Activated naive CD4-positive, alpha-beta T cell treated with anti-CD3 and anti-CD28 coated beads for 36 hours (primary cell): Measurements from ENCODE around the gene PLBD2. TPM values are rescaled to one million over a fixed set of nuclear protein-coding genes. Genes with fewer than 3 reads are reported as not detected.

ENCODE experiments used
- CTCF ChIA-PET: fragments of 350-600 bp; sonication (Branson Sonifier 250); formaldehyde crosslinking; loops from one replicate; lab custom pipeline; 2021; ENCODE audit warnings: antibody characterized with exemption; lab: Charles Lee
- DNase-seq: peaks from one replicate; pipeline ENCODE4 v3.0.0-alpha.2; 2020
- H3K27ac Mint-ChIP-seq: one replicate; pipeline ENCODE4 v1.8.0; 2021; ENCODE audit warnings: mild to moderate bottlenecking, mixed read lengths
- H3K27me3 Mint-ChIP-seq: one replicate; pipeline ENCODE4 v1.8.0; 2021; ENCODE audit warnings: low read depth, mixed read lengths
- H3K36me3 Mint-ChIP-seq: one replicate; pipeline ENCODE4 v1.8.0; 2021; ENCODE audit warnings: low read depth, mixed read lengths
- H3K4me1 Mint-ChIP-seq: one replicate; pipeline ENCODE4 v1.8.0; 2021; ENCODE audit warnings: low read depth, mixed read lengths
- H3K4me3 Mint-ChIP-seq: one replicate; pipeline ENCODE4 v1.8.0; 2021; ENCODE audit warnings: mild to moderate bottlenecking, moderate library complexity, mixed read lengths
- H3K9me3 Mint-ChIP-seq: one replicate; pipeline ENCODE4 v1.8.0; 2021; ENCODE audit warnings: mixed read lengths
- intact Hi-C: fragments of 100-400 bp; cut with micrococcal nuclease; formaldehyde crosslinking; loops from one replicate; pipeline ENCODE4 v1.15.1; 2023
- total RNA-seq, 2 experiments: library from RNA; stranded (reverse); gene quantifications; one replicate each; pipeline ENCODE4 v1.2.3, GENCODE V29; 2021

PLBD2 gene
- total RNA-seq, 2 experiments from 2014 or later: 13.9 to 14.1 TPM

DNA sequence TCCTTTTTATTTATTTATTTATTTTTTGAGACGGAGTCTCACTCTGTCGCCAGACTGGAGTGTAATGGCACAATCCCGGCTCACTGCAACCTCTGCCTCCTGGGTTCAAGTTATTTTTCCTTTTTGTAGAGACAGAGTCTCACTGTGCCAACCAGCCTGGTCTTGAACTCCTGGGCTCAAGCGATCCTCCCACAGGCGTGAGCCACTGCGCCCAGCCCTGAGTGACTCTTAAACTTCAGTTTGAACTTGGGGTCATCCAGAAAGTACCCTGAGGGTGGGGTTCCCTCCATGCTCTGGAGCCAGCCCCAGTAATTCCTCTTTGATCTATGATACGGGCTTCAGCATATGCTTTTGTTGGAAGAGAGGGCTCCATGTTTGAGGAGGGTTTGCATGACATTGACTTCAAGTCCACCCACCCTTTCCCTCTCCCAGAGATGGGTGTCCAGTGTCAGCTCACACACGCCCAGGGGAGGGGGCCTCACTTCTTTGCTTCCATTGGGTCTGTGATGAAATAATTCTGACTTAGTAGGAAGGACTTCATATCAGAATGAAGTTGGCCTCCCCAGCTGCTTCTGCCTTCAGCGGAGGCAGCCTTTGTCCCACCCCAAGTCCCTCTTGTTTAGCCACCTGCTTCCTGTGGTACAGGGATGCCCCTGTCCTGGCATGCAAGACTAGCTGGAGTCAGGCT is 33.4 kb downstream of the PLBD2 start:
- Mint-ChIP-seq H3K4me1 (no peaks in the 10 kb centered on the region), H3K36me3 (peaks cover 5% of the 10 kb centered on the region), H3K27me3 (no peaks in the 10 kb centered on the region), H3K4me3 (no peak overlapping the region), H3K27ac (no peak overlapping the region), H3K9me3 (no peaks in the 10 kb centered on the region)
- intact Hi-C loops: no loop called here
- DNase-seq: no peak
- CTCF ChIA-PET: interaction anchor here (0.6 kb wide), 1 partner anchor 55 kb away, joined by 3 read pairs; no protein-coding TSS in a partner anchor

DNA sequence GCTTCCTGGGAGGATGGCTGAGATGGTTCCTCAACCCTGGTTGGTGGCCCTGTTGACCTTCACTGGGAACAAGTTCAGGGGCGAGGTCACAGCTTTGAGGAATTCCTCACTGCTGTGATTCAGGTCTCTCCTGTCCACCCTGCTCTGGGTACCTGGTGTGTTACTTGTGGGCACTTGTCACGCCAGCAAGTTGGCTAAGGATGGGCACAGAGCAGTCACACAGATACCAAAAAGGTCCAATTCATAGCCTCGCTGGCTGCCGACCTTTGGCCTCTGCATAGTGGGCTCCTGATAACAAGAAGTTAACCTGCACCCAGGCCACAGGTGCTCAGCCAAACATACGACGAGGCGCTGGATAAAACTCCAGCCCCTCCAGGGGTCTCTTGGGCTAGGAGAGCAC is 34.1 kb downstream of the PLBD2 start:
- peaks cover 5% of the 10 kb centered on the region for H3K36me3 Mint-ChIP-seq
- no peaks in the 10 kb centered on the region for H3K4me1 Mint-ChIP-seq
- H3K9me3 Mint-ChIP-seq: no peaks in the 10 kb centered on the region
- intact Hi-C loops: no loop called here
- no peaks in the 10 kb centered on the region for H3K27me3 Mint-ChIP-seq
- CTCF ChIA-PET: interaction anchor here (0.6 kb wide), 1 partner anchor 56 kb away, joined by 3 read pairs; no protein-coding TSS in a partner anchor
- H3K4me3 Mint-ChIP-seq: no peak overlapping the region
- no peak for DNase-seq
- no peak overlapping the region for H3K27ac Mint-ChIP-seq

DNA sequence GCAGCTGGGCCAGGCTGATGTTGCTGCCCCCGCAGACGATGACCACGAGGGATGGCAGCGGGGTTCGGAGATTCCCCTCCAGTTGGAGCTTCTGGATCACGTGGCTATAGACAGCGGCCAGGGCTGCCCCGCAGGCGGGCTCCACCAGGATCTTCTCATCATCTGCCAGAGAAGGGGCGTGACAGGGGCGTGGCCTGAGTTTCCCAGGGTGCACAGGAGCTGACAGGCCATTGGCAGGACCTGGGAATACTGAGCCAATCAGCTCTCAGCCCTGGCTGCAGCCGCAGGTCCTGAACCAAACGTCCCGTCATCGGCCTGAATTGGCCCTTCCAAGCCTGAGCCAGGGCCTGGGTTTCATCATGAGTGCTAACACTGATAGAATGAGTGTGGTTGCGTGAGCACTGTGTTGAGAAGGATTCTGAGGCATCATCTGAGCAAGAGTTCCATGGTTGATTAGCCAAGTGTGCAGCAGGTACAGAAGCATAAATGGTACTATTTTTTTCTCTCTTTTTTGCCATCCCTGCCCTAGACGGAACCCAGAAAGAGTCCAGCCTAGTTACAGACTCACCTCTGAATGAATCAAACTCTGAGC is 34.7 kb downstream of the PLBD2 start:
- H3K27ac Mint-ChIP-seq: no peak overlapping the region
- H3K4me3 Mint-ChIP-seq: no peak overlapping the region
- intact Hi-C loops: no loop called here
- no peaks in the 10 kb centered on the region for H3K27me3 Mint-ChIP-seq
- H3K9me3 Mint-ChIP-seq: no peaks in the 10 kb centered on the region
- DNase-seq: no peak
- peaks cover 5% of the 10 kb centered on the region for H3K36me3 Mint-ChIP-seq
- CTCF ChIA-PET: no interaction called here
- H3K4me1 Mint-ChIP-seq: no peaks in the 10 kb centered on the region

DNA sequence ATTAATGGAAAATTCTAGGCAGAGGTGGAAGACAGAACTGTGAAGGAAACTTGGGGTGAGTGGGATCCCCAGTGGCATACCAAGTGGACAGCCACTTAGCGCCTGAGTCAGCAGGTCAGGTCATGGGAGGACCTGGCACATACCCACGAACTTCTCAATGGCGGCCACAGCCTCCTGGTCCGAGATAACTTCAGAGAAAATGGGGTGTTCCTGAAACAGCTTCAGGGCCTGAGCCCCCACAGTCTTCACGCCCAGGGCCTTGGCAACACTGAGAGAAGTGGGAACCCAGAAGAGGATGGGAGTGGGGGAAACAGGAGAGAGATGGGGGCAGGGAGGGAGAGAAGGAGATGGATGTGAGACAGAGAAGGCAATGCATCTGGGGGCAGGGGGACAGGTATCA is 35.4 kb downstream of the PLBD2 start:
- intact Hi-C loops: no loop called here
- Mint-ChIP-seq H3K27ac (no peak overlapping the region), H3K9me3 (no peaks in the 10 kb centered on the region), H3K4me1 (no peaks in the 10 kb centered on the region), H3K27me3 (no peaks in the 10 kb centered on the region), H3K4me3 (no peak overlapping the region), H3K36me3 (peaks cover 2% of the 10 kb centered on the region)
- CTCF ChIA-PET: no interaction called here
- DNase-seq: no peak

DNA sequence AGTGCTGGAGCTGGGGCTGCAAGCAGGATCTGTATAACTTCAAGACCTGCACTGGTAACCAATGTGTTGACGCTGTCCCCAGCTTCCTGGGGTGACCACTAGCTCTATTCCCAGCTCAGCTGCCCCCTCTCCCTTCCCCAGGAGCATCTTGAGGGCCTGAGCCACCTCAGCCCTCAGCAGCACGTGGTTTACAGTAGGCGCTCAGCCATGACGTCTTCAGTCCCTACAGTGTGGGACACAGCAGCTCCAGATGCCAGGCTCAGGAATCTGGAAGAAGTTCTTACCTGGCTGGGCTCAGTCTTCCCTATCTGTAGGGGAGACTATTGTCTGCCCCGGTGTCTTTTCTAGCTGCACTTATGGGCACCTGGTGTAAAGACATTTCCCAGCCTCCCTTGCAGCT is 36.7 kb downstream of the PLBD2 start:
- no peaks in the 10 kb centered on the region for H3K36me3 Mint-ChIP-seq
- H3K9me3 Mint-ChIP-seq: no peaks in the 10 kb centered on the region
- DNase-seq: no peak
- H3K27ac Mint-ChIP-seq: no peak overlapping the region
- no peaks in the 10 kb centered on the region for H3K27me3 Mint-ChIP-seq
- CTCF ChIA-PET: no interaction called here
- intact Hi-C loops: no loop called here
- H3K4me3 Mint-ChIP-seq: no peak overlapping the region
- H3K4me1 Mint-ChIP-seq: no peaks in the 10 kb centered on the region

DNA sequence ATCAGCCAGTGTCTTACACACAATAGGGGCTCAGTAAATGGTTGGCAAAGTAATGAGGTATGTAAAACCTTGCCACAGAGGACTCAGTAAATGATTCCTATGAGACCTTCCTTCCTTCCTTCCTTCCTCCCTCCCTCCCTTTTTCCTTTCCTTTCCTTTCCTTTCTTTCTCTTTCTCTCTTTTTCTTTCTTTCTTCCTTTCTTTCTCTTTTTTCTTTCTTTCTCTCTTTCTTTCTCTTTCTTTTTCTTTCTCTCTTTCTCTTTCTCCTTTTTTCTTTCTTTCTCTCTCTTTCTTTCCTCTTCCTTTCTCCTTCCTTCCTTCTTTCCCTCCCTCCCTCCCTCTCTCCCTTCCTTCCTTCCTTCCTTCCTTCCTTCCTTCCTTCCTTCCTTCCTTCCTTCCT is 37.8 kb downstream of the PLBD2 start:
- Mint-ChIP-seq H3K4me3 (no peak overlapping the region), H3K36me3 (no peaks in the 10 kb centered on the region), H3K4me1 (no peaks in the 10 kb centered on the region), H3K27ac (no peak overlapping the region), H3K9me3 (no peaks in the 10 kb centered on the region), H3K27me3 (no peaks in the 10 kb centered on the region)
- CTCF ChIA-PET: no interaction called here
- intact Hi-C loops: no loop called here
- no peak for DNase-seq

DNA sequence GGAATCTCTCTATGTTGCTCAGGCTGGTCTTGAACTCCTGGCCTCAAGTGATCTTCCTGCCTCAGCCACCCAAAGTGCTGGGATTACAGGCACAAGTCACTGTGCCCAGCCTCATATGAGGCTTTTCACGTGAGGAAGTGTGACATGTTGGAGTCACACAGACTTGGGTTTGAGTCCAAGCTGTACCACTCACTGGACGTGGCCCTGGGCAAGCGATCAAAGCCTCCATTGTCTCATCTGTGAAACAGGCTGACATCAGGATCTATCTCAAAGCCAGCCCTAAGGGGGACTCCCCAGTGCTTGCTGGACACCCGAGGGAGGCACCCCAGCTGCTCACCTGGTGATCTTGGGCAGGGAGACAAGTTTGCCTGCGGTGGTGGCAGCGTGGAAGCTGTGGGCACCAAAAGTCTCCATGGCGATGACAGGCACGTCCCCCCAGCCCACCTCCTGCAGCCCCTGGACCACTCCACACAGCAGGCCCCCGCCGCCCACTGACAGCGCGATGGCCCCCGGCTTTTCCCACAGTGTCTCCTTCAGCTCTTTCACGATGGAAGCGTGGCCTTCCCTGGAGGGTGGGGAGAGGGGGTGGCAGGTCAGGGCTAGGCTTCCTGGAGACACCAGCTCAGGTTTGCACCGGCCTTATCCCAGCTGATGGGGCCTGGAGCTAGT is 38.6 kb downstream of the PLBD2 start:
- no peaks in the 10 kb centered on the region for H3K27me3 Mint-ChIP-seq
- intact Hi-C loops: no loop called here
- CTCF ChIA-PET: interaction anchor here (0.9 kb wide), 1 partner anchor 29 kb away, joined by 3 read pairs; no protein-coding TSS in a partner anchor
- no peak for DNase-seq
- no peak overlapping the region for H3K27ac Mint-ChIP-seq
- H3K9me3 Mint-ChIP-seq: no peaks in the 10 kb centered on the region
- H3K4me1 Mint-ChIP-seq: no peaks in the 10 kb centered on the region
- no peaks in the 10 kb centered on the region for H3K36me3 Mint-ChIP-seq
- no peak overlapping the region for H3K4me3 Mint-ChIP-seq

DNA sequence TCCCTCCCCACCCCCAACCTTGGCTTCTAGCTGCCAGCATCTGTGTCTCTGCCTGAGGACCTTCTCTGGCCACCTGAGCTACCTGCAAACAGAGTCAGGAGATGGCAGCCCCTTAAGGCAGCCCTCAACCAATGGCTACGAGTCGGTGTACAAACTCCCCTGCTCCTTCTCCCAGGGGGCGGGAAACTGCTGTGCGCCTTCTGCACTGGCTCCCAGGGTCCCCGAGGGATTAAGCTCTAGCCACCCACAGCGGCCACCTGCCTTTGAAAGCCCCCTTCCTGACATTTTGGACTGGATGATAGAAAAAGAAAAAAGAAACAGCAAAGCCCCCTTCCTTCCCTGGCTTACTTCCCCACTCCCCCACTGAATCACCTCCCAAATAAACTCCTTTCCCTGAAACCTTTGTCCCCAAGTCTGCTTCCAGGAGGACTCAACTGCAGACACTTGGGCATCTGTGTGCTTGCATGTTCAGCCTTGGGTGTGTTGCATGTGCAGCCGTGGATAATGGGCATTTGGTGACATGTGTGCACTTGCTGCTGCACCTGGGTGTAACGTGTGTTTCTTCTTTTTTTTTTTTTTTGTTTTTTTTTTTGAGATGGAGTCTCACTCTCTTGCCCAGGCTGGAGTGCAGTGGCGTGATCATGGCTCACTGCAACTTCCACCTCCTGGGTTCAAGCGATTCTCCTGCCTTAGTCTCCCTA is 39.3 kb downstream of the PLBD2 start:
- peaks cover 1% of the 10 kb centered on the region for H3K27me3 Mint-ChIP-seq

DNA sequence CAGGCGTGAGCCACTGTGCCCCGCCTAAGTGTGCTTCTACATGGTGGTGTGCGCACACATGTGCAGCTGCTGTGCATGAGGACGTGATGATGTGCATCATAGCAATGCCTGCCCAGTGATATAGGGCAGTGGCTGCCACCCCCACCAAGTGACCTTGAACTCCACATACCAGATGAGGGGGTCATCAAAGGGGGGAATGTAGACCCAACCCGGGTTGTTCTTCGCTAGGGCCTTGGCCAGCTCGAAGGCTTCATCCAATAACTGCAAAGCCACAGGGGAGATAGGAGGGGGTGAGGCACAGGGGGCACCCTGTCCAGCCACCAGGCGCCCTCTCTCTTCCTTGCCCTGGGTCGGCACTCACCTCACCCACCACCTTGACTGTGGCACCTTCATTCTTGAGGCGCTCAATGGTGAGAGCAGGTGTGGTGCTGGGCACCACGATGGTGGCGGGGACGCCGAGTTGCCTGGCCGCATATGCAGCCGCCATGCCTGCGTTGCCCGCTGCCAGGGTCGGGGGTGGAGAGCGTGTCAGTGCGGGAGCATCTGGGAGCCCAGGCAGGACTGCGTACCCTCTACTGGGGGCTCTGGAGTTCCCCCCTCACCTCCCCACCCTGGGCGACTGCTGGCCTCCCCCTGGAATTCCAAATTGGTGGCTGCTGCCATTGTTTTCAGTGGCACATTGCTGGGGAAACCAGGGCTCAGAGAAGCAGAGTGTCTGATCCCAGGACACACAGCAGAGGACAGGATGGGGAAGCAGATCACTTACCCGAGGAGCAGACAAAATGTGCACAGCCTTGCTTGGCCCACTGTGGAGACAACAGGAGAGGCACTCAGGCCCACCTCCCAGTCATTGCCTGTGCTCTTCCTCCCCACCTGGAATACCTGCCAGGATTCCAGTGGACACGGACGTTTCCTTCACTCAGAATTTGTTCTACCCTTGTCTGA is 40.2 kb downstream of the PLBD2 start:
- no peaks in the 10 kb centered on the region for H3K36me3 Mint-ChIP-seq
- H3K4me3 Mint-ChIP-seq: no peak overlapping the region
- no peak for DNase-seq
- CTCF ChIA-PET: no interaction called here
- peaks cover 4% of the 10 kb centered on the region for H3K27me3 Mint-ChIP-seq
- intact Hi-C loops: no loop called here
- H3K9me3 Mint-ChIP-seq: no peaks in the 10 kb centered on the region
- no peaks in the 10 kb centered on the region for H3K4me1 Mint-ChIP-seq
- H3K27ac Mint-ChIP-seq: no peak overlapping the region

More for the DNA sequence above, 39.3 kb downstream of the PLBD2 start:
- no peaks in the 10 kb centered on the region for H3K9me3 Mint-ChIP-seq
- H3K4me1 Mint-ChIP-seq: no peaks in the 10 kb centered on the region
- intact Hi-C loops: no loop called here
- no peak overlapping the region for H3K27ac Mint-ChIP-seq
- H3K36me3 Mint-ChIP-seq: no peaks in the 10 kb centered on the region
- CTCF ChIA-PET: interaction anchor here (0.9 kb wide), 1 partner anchor 28 kb away, joined by 3 read pairs; no protein-coding TSS in a partner anchor
- DNase-seq: no peak
- no peak overlapping the region for H3K4me3 Mint-ChIP-seq

DNA sequence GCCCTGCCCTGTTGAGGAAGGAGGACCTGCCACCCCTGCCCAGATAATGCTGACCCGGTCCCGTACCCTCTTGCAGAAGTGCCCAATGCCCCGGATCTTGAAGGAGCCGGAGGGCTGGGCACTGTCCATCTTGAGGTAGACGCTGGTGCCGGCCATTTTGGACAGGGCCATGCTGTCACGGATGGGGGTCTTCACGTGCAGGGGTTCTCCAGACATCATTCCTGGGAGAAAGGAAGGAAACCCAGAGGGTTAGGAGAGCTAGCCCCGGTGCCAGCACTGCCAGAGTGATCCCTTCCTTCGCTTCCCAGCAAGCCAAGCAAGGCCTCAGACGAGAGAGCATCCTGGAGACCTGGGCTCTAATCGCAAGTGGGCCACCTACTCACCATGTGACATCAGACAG is 41.1 kb downstream of the PLBD2 start:
- Mint-ChIP-seq H3K4me1 (no peaks in the 10 kb centered on the region), H3K36me3 (no peaks in the 10 kb centered on the region), H3K4me3 (no peak overlapping the region), H3K27ac (no peak overlapping the region), H3K9me3 (no peaks in the 10 kb centered on the region), H3K27me3 (peaks cover 6% of the 10 kb centered on the region)
- CTCF ChIA-PET: no interaction called here
- intact Hi-C loops: no loop called here
- DNase-seq: no peak

DNA sequence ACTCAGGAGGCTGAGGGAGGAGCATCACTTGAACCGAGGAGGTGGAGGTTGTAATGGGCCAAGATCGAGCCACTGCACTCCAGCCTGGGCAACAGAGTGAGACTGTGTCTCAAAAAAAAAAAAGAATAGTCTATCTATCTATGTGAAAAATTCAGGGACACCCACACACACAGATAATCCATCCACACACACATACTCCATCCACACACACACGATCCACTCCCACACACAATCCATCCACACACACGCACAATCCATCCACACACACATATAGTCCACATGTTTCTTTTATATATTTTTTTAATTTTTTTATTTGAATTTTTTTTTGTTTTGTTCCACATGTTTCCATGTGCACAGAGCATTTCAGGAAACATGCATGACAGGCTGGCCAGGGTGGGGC is 42.0 kb downstream of the PLBD2 start:
- Mint-ChIP-seq H3K4me3 (no peak overlapping the region), H3K4me1 (no peaks in the 10 kb centered on the region), H3K27ac (no peak overlapping the region), H3K36me3 (no peaks in the 10 kb centered on the region), H3K27me3 (peaks cover 6% of the 10 kb centered on the region), H3K9me3 (no peaks in the 10 kb centered on the region)
- no peak for DNase-seq
- intact Hi-C loops: no loop called here
- CTCF ChIA-PET: no interaction called here
